ENCODE data around the gene TGFBR1. TPM values are rescaled to one million over a fixed set of nuclear protein-coding genes. Genes with fewer than 3 reads are reported as not detected.

TGFBR1 gene
- polyA plus RNA-seq, 1 of the 3 experiments (the other 2 are of a cell fraction): 15.3 TPM

- TF ChIP-seq IRF3 (IDR thresholded peaks at IDR 0.05; ENCODE audit: low read depth, low read length): no peak
- TF ChIP-seq, protein P1, sequence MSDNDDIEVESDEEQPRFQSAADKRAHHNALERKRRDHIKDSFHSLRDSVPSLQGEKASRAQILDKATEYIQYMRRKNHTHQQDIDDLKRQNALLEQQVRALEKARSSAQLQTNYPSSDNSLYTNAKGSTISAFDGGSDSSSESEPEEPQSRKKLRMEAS (IDR thresholded peaks at IDR 0.05; ENCODE audit: low read depth): no peak
- TF ChIP-seq USF1 (IDR thresholded peaks at IDR 0.05; ENCODE audit: borderline replicate concordance, low read depth): no peak
- TF ChIP-seq FOSL2 (IDR thresholded peaks at IDR 0.05; ENCODE audit: borderline replicate concordance, low read depth): no peak
- TF ChIP-seq, protein P2, sequence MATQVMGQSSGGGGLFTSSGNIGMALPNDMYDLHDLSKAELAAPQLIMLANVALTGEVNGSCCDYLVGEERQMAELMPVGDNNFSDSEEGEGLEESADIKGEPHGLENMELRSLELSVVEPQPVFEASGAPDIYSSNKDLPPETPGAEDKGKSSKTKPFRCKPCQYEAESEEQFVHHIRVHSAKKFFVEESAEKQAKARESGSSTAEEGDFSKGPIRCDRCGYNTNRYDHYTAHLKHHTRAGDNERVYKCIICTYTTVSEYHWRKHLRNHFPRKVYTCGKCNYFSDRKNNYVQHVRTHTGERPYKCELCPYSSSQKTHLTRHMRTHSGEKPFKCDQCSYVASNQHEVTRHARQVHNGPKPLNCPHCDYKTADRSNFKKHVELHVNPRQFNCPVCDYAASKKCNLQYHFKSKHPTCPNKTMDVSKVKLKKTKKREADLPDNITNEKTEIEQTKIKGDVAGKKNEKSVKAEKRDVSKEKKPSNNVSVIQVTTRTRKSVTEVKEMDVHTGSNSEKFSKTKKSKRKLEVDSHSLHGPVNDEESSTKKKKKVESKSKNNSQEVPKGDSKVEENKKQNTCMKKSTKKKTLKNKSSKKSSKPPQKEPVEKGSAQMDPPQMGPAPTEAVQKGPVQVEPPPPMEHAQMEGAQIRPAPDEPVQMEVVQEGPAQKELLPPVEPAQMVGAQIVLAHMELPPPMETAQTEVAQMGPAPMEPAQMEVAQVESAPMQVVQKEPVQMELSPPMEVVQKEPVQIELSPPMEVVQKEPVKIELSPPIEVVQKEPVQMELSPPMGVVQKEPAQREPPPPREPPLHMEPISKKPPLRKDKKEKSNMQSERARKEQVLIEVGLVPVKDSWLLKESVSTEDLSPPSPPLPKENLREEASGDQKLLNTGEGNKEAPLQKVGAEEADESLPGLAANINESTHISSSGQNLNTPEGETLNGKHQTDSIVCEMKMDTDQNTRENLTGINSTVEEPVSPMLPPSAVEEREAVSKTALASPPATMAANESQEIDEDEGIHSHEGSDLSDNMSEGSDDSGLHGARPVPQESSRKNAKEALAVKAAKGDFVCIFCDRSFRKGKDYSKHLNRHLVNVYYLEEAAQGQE (IDR thresholded peaks at IDR 0.05; ENCODE audit: low read depth, low read length): no peak
- H4K20me1 ChIP-seq (ENCODE audit: insufficient read depth): peaks cover 39% of the 10 kb centered on the region; the same call in 1 of the 2 replicates
- no peaks in the 10 kb centered on the region for H3K9me3 ChIP-seq
- H3K4me3 ChIP-seq (ENCODE audit: low read depth in 2 of 2, low read length in 1 of 2): no peak overlapping the region
- H2AFZ ChIP-seq (ENCODE audit: low read depth): no peak overlapping the region
- H3K79me2 ChIP-seq (ENCODE audit: insufficient read depth): peaks cover 97% of the 10 kb centered on the region
- H3K9me2 ChIP-seq: no peaks in the 10 kb centered on the region
- H3K9ac ChIP-seq: no peak overlapping the region
- H3K27ac ChIP-seq (ENCODE audit: low read depth in 2 of 2, low read length in 1 of 2): no peak overlapping the region
- H3K36me3 ChIP-seq (replicated peaks in 1 of 2; ENCODE audit: control insufficient read depth in 1 of 2, insufficient read depth in 2 of 2, low read length in 1 of 2): no peaks in the 10 kb centered on the region
- ChIA-PET CTCF (interaction anchor here (1.3 kb wide), 2 partner anchors 19 to 1479 kb away, joined by 3 to 4 read pairs; no protein-coding TSS in a partner anchor), POLR2A (no interaction called here)
- H3K4me2 ChIP-seq: no peak overlapping the region
- peaks cover under 1% of the 10 kb centered on the region for H3F3A ChIP-seq (replicated peaks; ENCODE audit: insufficient read depth)
- H3K4me1 ChIP-seq (ENCODE audit: control insufficient read depth in 1 of 2, insufficient read depth in 2 of 2, low read depth in 1 of 2, low read length in 1 of 2): peaks cover 0 to 11% of the 10 kb centered on the region in 2 experiments; a peak in 1 of 4 replicates
- WGBS (ENCODE audit: low lambda C conversion rate): 100% methylated on average over 1 of the region's 1 CpG
- no peaks in the 10 kb centered on the region for H3K27me3 ChIP-seq (ENCODE audit: insufficient read depth)
- DNase-seq: no peak
These were observed 16.7 kb downstream of the TGFBR1 start for GRCh38 chr9:99121604-99122003.

- Histone ChIP-seq H3K9me2 (no peaks in the 10 kb centered on the region), H3K9me3 (no peaks in the 10 kb centered on the region), H3K79me2 (ENCODE audit: insufficient read depth) (peaks cover 96% of the 10 kb centered on the region), H3K27ac (ENCODE audit: low read depth in 2 of 2, low read length in 1 of 2) (no peak overlapping the region), H3K9ac (no peak overlapping the region), H3K36me3 (replicated peaks in 1 of 2; ENCODE audit: control insufficient read depth in 1 of 2, insufficient read depth in 2 of 2, low read length in 1 of 2) (peaks cover 0 to 3% of the 10 kb centered on the region in 2 experiments), H3K4me3 (ENCODE audit: low read depth in 2 of 2, low read length in 1 of 2) (no peak overlapping the region), H3K4me1 (ENCODE audit: control insufficient read depth in 1 of 2, insufficient read depth in 2 of 2, low read depth in 1 of 2, low read length in 1 of 2) (peaks cover 0 to 11% of the 10 kb centered on the region in 2 experiments; a peak in 2 of 4 replicates), H3F3A (replicated peaks; ENCODE audit: insufficient read depth) (no peaks in the 10 kb centered on the region), H3K4me2 (no peak overlapping the region), H2AFZ (ENCODE audit: low read depth) (no peak overlapping the region), H4K20me1 (ENCODE audit: insufficient read depth) (peaks cover 33% of the 10 kb centered on the region), H3K27me3 (ENCODE audit: insufficient read depth) (no peaks in the 10 kb centered on the region)
- CTCF ChIA-PET: interaction anchor here (1.0 to 1.3 kb wide), 2 partner anchors 16 to 21 kb away, joined by 3 to 4 read pairs; no protein-coding TSS in a partner anchor
- DNase-seq: no peak
- TF ChIP-seq TCF12 (IDR thresholded peaks at IDR 0.05) (no peak), FOXM1 (IDR thresholded peaks at IDR 0.05; ENCODE audit: low read depth) (no peak), PBX3 (IDR thresholded peaks at IDR 0.05) (no peak), EP300 (IDR thresholded peaks at IDR 0.05; ENCODE audit: borderline replicate concordance in 1 of 2, low read depth in 1 of 2, low read length in 1 of 2) (no peak), GABPA (IDR thresholded peaks at IDR 0.05; ENCODE audit: low read depth) (no peak), TAF1 (IDR thresholded peaks at IDR 0.05; ENCODE audit: borderline replicate concordance, low read depth, low read length) (no peak), FOSL2 (IDR thresholded peaks at IDR 0.05; ENCODE audit: borderline replicate concordance, low read depth) (no peak), RXRA (IDR thresholded peaks at IDR 0.05; ENCODE audit: borderline replicate concordance, low read depth) (no peak)
- WGBS (ENCODE audit: low lambda C conversion rate): 95% methylated on average over 3 of the region's 3 CpGs
- POLR2A ChIA-PET: interaction anchor here (0.7 kb wide), 1 partner anchor 19 kb away, joined by 3 read pairs; no protein-coding TSS in a partner anchor
These were observed 19.8 kb downstream of the TGFBR1 start for GRCh38 chr9:99124534-99125255.
